K562 (cell line): ENCODE data around the gene RER1. TPM values are rescaled to one million over a fixed set of nuclear protein-coding genes. Genes with fewer than 3 reads are reported as not detected.

Experiments
- BMI1 ChIP-seq: fragments of 150-350 bp; IDR thresholded peaks from 2 replicates; pipeline ENCODE4 v1.6.1; 2014; ENCODE audit warnings: low read length
- CHD2 ChIP-seq: IDR thresholded peaks from 2 replicates; pipeline ENCODE4 v1.6.1; 2011; ENCODE audit warnings: low read depth, low read length
- FOXA3 ChIP-seq, 2 experiments: fragments of 450-650 bp in 1 of 2; sonication (generic) in 1 of 2; formaldehyde crosslinking; IDR thresholded peaks in 1 of 2; conservative IDR thresholded peaks in 1 of 2; 2 replicates each; pipeline versions ENCODE4 v1.4.0 to v1.8.0; 2020 to 2022; ENCODE audit warnings: mild to moderate bottlenecking in 2 of 2, missing genetic modification reagents in 1 of 2
- GATAD2A ChIP-seq: fragments of 450-650 bp; IDR thresholded peaks from 2 replicates; pipeline ENCODE4 v1.6.1; 2017
- KAT7 ChIP-seq: sonication (generic); formaldehyde crosslinking; IDR thresholded peaks from 2 replicates; pipeline ENCODE4 v1.8.0; 2022; ENCODE audit warnings: missing genetic modification reagents, mild to moderate bottlenecking, borderline replicate concordance
- SAFB ChIP-seq: fragments of 200-400 bp; formaldehyde crosslinking; IDR thresholded peaks from 2 replicates; pipeline ENCODE4 v1.6.1; 2017; ENCODE audit warnings: low read depth, low read length, borderline replicate concordance
- SRSF9 ChIP-seq: fragments of 200-400 bp; formaldehyde crosslinking; IDR thresholded peaks from 2 replicates; pipeline ENCODE4 v1.6.1; 2017; ENCODE audit warnings: low read depth, low read length, borderline replicate concordance
- TBP ChIP-seq: optimal IDR thresholded peaks from 2 replicates; pipeline ENCODE3; 2011; ENCODE audit warnings: low read depth, low read length, improper control_type of control experiment
- UBTF ChIP-seq, 2 experiments: IDR thresholded peaks; 2 replicates each; pipeline ENCODE4 v1.6.1; 2012; ENCODE audit warnings: improper control_type of control experiment in 2 of 2, low read depth in 2 of 2, low read length in 2 of 2, borderline replicate concordance in 1 of 2
- YY1 ChIP-seq, 3 experiments: IDR thresholded peaks; 2 replicates each; pipeline ENCODE4 v1.6.1; 2011; ENCODE audit warnings: low read length in 2 of 3, mild to moderate bottlenecking in 2 of 3, moderate library complexity in 2 of 3, borderline replicate concordance in 1 of 3, control low read depth in 1 of 3, low read depth in 1 of 3; ENCODE audit not compliant: insufficient read depth in 3 of 3, insufficient replicate concordance in 2 of 3, control insufficient read depth in 1 of 3, insufficient read length in 1 of 3; ENCODE audit errors: extremely low read depth in 1 of 3
- ZNF24 ChIP-seq: fragments of 450-650 bp; IDR thresholded peaks from 2 replicates; pipeline ENCODE4 v1.6.1; 2016
- polyA plus RNA-seq, 8 experiments: library from polyadenylated mRNA; depleted of rRNA in 4 of 8; stranded (reverse) in 5 of 8; unstranded in 3 of 8; fragments of >200 nt; fragmentation: Nextera tagmentation in 2 of 8; fragmentation: Illumina TruSeq in 1 of 8; extraction: Ambion mirVana in 2 of 8; extraction: Trizol in 1 of 8; gene quantifications; 2 replicates each; pipeline versions ENCODE4 v1.2.1 to v1.2.3, GENCODE V29; 2011 to 2014; ENCODE audit warnings: inconsistent platforms in 1 of 8, missing spikeins in 1 of 8
- total RNA-seq, 7 experiments: library from RNA; depleted of rRNA in 6 of 7; stranded (reverse); fragments of >200 nt in 6 of 7; fragmentation: Illumina TruSeq in 2 of 7; extraction: Trizol in 2 of 7; gene quantifications; 2 replicates each; pipeline versions ENCODE4 v1.2.1 to v1.2.3, GENCODE V29; 2011 to 2021; ENCODE audit warnings: low replicate concordance in 1 of 7
- TF ChIP-seq, protein P1 (sequence below): sonication (generic); formaldehyde crosslinking; IDR thresholded peaks from 2 replicates; pipeline ENCODE4 v1.8.0; 2023; ENCODE audit warnings: mild to moderate bottlenecking, missing genetic modification reagents
- TF ChIP-seq, protein P2 (sequence below): fragments of 250-450 bp; sonication (Bioruptor Pico); IDR thresholded peaks from 2 replicates; pipeline ENCODE4 v1.4.0; 2020; ENCODE audit warnings: borderline replicate concordance
- TF ChIP-seq, protein P3 (sequence below): sonication (generic); formaldehyde crosslinking; IDR thresholded peaks from 2 replicates; pipeline ENCODE4 v1.9.0; 2022; ENCODE audit warnings: mild to moderate bottlenecking, missing genetic modification reagents
- TF ChIP-seq, protein P4 (sequence below): conservative IDR thresholded peaks from 2 replicates; pipeline ENCODE4 v1.6.1; 2011; ENCODE audit warnings: low read depth, mild to moderate bottlenecking, low read length; ENCODE audit not compliant: control insufficient read depth

The RER1 gene
- total and polyA plus RNA-seq, 9 of the 15 experiments (the other 6 are each of a cell fraction or from before 2014, with no cell fraction given), result 19.6 to 354 (median 183) TPM

DNA sequence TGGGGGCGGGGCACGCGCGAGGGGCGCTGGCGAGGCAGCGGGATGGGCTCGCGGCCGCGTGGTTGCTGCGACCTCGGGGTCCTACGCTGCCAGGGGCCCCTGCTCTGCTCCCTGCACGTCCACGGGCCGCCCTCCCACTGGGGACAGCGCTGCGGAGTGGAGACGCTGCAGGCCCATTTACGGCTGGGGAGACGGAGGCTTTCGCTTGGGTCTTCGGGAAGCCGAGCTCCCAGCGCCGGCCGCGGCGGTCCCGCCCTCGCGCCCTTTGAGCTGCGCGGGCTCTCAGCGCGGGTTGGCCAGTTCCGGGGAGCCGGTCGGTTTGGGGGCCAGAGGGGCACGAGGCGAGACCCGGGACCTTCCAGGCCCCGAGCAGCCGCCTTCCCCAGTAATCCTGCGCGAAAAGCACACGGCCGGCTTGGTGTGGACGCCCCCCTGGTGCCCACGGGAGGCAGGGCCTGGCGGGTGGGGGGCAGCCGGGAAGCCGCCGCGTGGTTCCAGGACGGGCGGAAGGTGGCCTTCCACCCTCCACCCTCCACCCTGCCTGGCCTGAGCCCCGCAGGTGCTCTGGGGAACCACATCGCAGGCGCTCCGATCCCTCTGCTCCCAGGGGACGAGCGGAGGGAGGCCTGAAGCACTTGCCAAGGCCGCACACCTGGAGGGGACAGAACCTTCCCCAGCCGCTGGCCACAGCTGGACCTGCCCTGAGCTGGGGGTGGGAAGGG, 21.3 kb downstream of the RER1 start (continued):
- TF ChIP-seq, protein P1, sequence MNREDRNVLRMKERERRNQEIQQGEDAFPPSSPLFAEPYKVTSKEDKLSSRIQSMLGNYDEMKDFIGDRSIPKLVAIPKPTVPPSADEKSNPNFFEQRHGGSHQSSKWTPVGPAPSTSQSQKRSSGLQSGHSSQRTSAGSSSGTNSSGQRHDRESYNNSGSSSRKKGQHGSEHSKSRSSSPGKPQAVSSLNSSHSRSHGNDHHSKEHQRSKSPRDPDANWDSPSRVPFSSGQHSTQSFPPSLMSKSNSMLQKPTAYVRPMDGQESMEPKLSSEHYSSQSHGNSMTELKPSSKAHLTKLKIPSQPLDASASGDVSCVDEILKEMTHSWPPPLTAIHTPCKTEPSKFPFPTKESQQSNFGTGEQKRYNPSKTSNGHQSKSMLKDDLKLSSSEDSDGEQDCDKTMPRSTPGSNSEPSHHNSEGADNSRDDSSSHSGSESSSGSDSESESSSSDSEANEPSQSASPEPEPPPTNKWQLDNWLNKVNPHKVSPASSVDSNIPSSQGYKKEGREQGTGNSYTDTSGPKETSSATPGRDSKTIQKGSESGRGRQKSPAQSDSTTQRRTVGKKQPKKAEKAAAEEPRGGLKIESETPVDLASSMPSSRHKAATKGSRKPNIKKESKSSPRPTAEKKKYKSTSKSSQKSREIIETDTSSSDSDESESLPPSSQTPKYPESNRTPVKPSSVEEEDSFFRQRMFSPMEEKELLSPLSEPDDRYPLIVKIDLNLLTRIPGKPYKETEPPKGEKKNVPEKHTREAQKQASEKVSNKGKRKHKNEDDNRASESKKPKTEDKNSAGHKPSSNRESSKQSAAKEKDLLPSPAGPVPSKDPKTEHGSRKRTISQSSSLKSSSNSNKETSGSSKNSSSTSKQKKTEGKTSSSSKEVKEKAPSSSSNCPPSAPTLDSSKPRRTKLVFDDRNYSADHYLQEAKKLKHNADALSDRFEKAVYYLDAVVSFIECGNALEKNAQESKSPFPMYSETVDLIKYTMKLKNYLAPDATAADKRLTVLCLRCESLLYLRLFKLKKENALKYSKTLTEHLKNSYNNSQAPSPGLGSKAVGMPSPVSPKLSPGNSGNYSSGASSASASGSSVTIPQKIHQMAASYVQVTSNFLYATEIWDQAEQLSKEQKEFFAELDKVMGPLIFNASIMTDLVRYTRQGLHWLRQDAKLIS, result no peak
- TF ChIP-seq, protein P2, sequence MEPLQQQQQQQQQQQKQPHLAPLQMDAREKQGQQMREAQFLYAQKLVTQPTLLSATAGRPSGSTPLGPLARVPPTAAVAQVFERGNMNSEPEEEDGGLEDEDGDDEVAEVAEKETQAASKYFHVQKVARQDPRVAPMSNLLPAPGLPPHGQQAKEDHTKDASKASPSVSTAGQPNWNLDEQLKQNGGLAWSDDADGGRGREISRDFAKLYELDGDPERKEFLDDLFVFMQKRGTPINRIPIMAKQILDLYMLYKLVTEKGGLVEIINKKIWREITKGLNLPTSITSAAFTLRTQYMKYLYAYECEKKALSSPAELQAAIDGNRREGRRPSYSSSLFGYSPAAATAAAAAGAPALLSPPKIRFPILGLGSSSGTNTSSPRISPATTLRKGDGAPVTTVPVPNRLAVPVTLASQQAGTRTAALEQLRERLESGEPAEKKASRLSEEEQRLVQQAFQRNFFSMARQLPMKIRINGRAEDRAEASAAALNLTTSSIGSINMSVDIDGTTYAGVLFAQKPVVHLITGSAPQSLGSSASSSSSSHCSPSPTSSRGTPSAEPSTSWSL (CRISPR knock-in tag), result 0 out of 2 replicates have a peak, but pooled peaks have one; percentile 55
- TF ChIP-seq KAT7, result 0 out of 2 replicates have a peak, but pooled peaks have one; percentile 89
- TF ChIP-seq FOXA3 (CRISPR knock-in tag; conservative IDR thresholded peaks at IDR 0.05 in 1 of 2, IDR thresholded peaks at IDR 0.05 in 1 of 2), result peak in 1 of 2 experiments; percentile 80; a peak in 1 of 4 replicates
- TF ChIP-seq ZNF24, result peak; percentile 26; the same call in 1 of the 2 replicates
- TF ChIP-seq, protein P3, sequence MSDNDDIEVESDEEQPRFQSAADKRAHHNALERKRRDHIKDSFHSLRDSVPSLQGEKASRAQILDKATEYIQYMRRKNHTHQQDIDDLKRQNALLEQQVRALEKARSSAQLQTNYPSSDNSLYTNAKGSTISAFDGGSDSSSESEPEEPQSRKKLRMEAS (CRISPR knock-in tag), result peak; percentile 76
- peak; percentile 25 for TF ChIP-seq TBP
- TF ChIP-seq CHD2, result peak; percentile 54; the same call in 1 of the 2 replicates
- 0 out of 2 replicates have a peak, but pooled peaks have one; percentile 20 for TF ChIP-seq GATAD2A
- no peak for TF ChIP-seq SRSF9
- peak in 1 of 3 experiments; percentile 27 for TF ChIP-seq YY1 (IDR thresholded peaks at IDR 0.05; ENCODE audit: borderline replicate concordance in 1 of 3, control insufficient read depth in 1 of 3, extremely low read depth in 1 of 3, insufficient read depth in 3 of 3, insufficient read length in 1 of 3, insufficient replicate concordance in 2 of 3, low read depth in 1 of 3, low read length in 2 of 3)
- no peak for TF ChIP-seq BMI1
- peak; percentile 81 for TF ChIP-seq SAFB
- TF ChIP-seq UBTF (IDR thresholded peaks at IDR 0.05; ENCODE audit: borderline replicate concordance in 1 of 2, low read depth in 2 of 2, low read length in 2 of 2), result peak in 1 of 2 experiments; percentile 22; a peak in 1 of 4 replicates
- TF ChIP-seq, protein P4, sequence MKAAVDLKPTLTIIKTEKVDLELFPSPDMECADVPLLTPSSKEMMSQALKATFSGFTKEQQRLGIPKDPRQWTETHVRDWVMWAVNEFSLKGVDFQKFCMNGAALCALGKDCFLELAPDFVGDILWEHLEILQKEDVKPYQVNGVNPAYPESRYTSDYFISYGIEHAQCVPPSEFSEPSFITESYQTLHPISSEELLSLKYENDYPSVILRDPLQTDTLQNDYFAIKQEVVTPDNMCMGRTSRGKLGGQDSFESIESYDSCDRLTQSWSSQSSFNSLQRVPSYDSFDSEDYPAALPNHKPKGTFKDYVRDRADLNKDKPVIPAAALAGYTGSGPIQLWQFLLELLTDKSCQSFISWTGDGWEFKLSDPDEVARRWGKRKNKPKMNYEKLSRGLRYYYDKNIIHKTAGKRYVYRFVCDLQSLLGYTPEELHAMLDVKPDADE, result 0 out of 2 replicates have a peak, but pooled peaks have one; percentile 26
